PC-9 (cell line): ENCODE results near the gene ENTR1. TPM values are rescaled to one million over a fixed set of nuclear protein-coding genes. Genes with fewer than 3 reads are reported as not detected.

Source experiments
- BruUV-seq: library from RNA; stranded (reverse); fragments of 400-500 nt; replicated peaks from 2 replicates; lab custom pipeline; 2021; lab: Mats Ljungman, UMichigan
- CTCF ChIA-PET: fragments of 300-600 bp; sonication (Branson Sonifier 250); formaldehyde crosslinking; loops from one replicate; lab custom pipeline; 2022; ENCODE audit warnings: antibody characterized with exemption; lab: Charles Lee
- POLR2A ChIA-PET: fragments of 300-600 bp; sonication (Branson Sonifier 250); formaldehyde crosslinking; loops from one replicate; lab custom pipeline; 2022; ENCODE audit warnings: antibody characterized with exemption; ENCODE audit not compliant: unreplicated experiment; lab: Charles Lee
- DNase-seq, 2 experiments: peaks; one replicate each; pipeline versions ENCODE4 v3.0.0 to v3.0.0-alpha.2; 2015 to 2022; ENCODE audit warnings: mixed read lengths in 1 of 2
- H2AFZ ChIP-seq: fragments of 200-600 bp; sonication (generic); 2 replicates; pipeline ENCODE4 v1.8.1; 2017; ENCODE audit warnings: antibody characterized with exemption
- H3F3A ChIP-seq: fragments of 200-600 bp; sonication (generic); 2 replicates; pipeline ENCODE4 v1.8.1; 2017; ENCODE audit warnings: antibody characterized with exemption, mild to moderate bottlenecking, low read depth; ENCODE audit not compliant: insufficient read depth
- H3K27ac ChIP-seq: fragments of 200-600 bp; sonication (generic); 2 replicates; pipeline ENCODE4 v1.6.1; 2016; ENCODE audit warnings: mixed run types
- H3K27me3 ChIP-seq: fragments of 200-600 bp; sonication (generic); 2 replicates; pipeline ENCODE4 v1.6.1; 2016; ENCODE audit warnings: low read depth, mixed run types; ENCODE audit not compliant: insufficient read depth
- H3K36me3 ChIP-seq: fragments of 200-600 bp; sonication (generic); 2 replicates; pipeline ENCODE4 v1.6.1; 2016; ENCODE audit warnings: low read depth, mixed run types
- H3K4me1 ChIP-seq: fragments of 200-600 bp; sonication (generic); replicated peaks from 2 replicates; pipeline ENCODE4 v1.6.1; 2016; ENCODE audit warnings: mixed run types; ENCODE audit not compliant: insufficient read depth
- H3K4me2 ChIP-seq: fragments of 200-600 bp; sonication (generic); 2 replicates; pipeline ENCODE4 v1.6.1; 2017; ENCODE audit warnings: mixed run types
- H3K4me3 ChIP-seq: fragments of 200-600 bp; sonication (generic); 2 replicates; pipeline ENCODE4 v1.6.1; 2016; ENCODE audit warnings: mixed run types
- H3K79me2 ChIP-seq: fragments of 200-600 bp; sonication (generic); 2 replicates; pipeline ENCODE4 v1.6.1; 2017; ENCODE audit warnings: low read depth, mixed run types
- H3K9me2 ChIP-seq: fragments of 200-600 bp; sonication (generic); 2 replicates; pipeline ENCODE4 v1.8.1; 2017; ENCODE audit warnings: mild to moderate bottlenecking; ENCODE audit not compliant: insufficient read depth
- H3K9me3 ChIP-seq: fragments of 200-600 bp; sonication (generic); 2 replicates; pipeline ENCODE4 v1.8.1; 2016; ENCODE audit warnings: low read depth; ENCODE audit not compliant: insufficient read depth
- H4K20me1 ChIP-seq: fragments of 200-600 bp; sonication (generic); 2 replicates; pipeline ENCODE4 v1.8.1; 2017; ENCODE audit not compliant: insufficient read depth
- CTCF ChIP-seq: fragments of 200-600 bp; sonication (generic); conservative IDR thresholded peaks from 2 replicates; pipeline ENCODE4 v1.6.1; 2017; ENCODE audit warnings: mixed run types, antibody characterized with exemption, mild to moderate bottlenecking, moderate library complexity
- EZH2 ChIP-seq: fragments of 200-600 bp; sonication (generic); IDR thresholded peaks from 2 replicates; pipeline ENCODE4 v1.8.0; 2017; ENCODE audit warnings: antibody characterized with exemption, low read depth
- intact Hi-C: fragments of 100-400 bp; cut with micrococcal nuclease; formaldehyde crosslinking; loops from one replicate; pipeline ENCODE4 v1.10.0; 2022; ENCODE audit not compliant: unreplicated experiment
- total RNA-seq: library from RNA; stranded (reverse); gene quantifications from 2 replicates; pipeline ENCODE4 v1.2.3, GENCODE V29; 2021

The ENTR1 gene
- total RNA-seq, 1 experiment from 2014 or later = 67.9 TPM

GRCh38 chr9:136438548-136439480, 28.4 kb upstream of the ENTR1 start:
- Histone ChIP-seq H3K27me3 (no peaks in the 10 kb centered on the region), H3K4me3 (peak overlapping the region; percentile 80), H3K9me3 (no peaks in the 10 kb centered on the region), H3K36me3 (no peaks in the 10 kb centered on the region), H3F3A (peaks cover 31% of the 10 kb centered on the region), H3K79me2 (peaks cover 20% of the 10 kb centered on the region; the same call in 1 of the 2 replicates), H4K20me1 (peaks cover 35% of the 10 kb centered on the region), H3K4me2 (peak overlapping the region; percentile 95), H2AFZ (peak overlapping the region; percentile 82), H3K9me2 (no peaks in the 10 kb centered on the region), H3K27ac (no peak overlapping the region), H3K4me1 (peaks cover 10% of the 10 kb centered on the region)
- DNase-seq = peak in 1 of 2 experiments; percentile 46
- intact Hi-C loops = no loop called here
- ChIA-PET CTCF (interaction anchor here (0.5 kb wide), 1 partner anchor 28 kb away, joined by 3 read pairs; no protein-coding TSS in a partner anchor), POLR2A (no interaction called here)
- no peak for TF ChIP-seq CTCF
- no peak for TF ChIP-seq EZH2
- BruUV-seq = no TSS peak

- ChIA-PET POLR2A (interaction anchor here (0.7 kb wide), 1 partner anchor 64 kb away, joined by 4 read pairs; no protein-coding TSS in a partner anchor), CTCF (interaction anchor here (0.5 kb wide), 1 partner anchor 27 kb away, joined by 3 read pairs; no protein-coding TSS in a partner anchor)
- H3K79me2 ChIP-seq = peaks cover 20% of the 10 kb centered on the region; the same call in 1 of the 2 replicates
- H3K4me2 ChIP-seq = peak overlapping the region; percentile 95
- H3K9me2 ChIP-seq = no peaks in the 10 kb centered on the region
- no peaks in the 10 kb centered on the region for H3K36me3 ChIP-seq
- H2AFZ ChIP-seq = no peak overlapping the region
- no peaks in the 10 kb centered on the region for H3K9me3 ChIP-seq
- intact Hi-C loops = no loop called here
- TSS peak; percentile 20 for BruUV-seq
- H3K27ac ChIP-seq = no peak overlapping the region
- no peaks in the 10 kb centered on the region for H3K27me3 ChIP-seq
- DNase-seq = no peak
- H4K20me1 ChIP-seq = peaks cover 35% of the 10 kb centered on the region
- H3K4me3 ChIP-seq = peak overlapping the region; percentile 80; the same call in 1 of the 2 replicates
- H3K4me1 ChIP-seq = peaks cover 10% of the 10 kb centered on the region
- TF ChIP-seq EZH2 (no peak), CTCF (no peak)
- peaks cover 30% of the 10 kb centered on the region for H3F3A ChIP-seq
Measured at GRCh38 chr9:136437839-136438547, 27.6 kb upstream of the ENTR1 start.

GRCh38 chr9:136437430-136437829, 27.0 kb upstream of the ENTR1 start:
- Histone ChIP-seq H3K27me3 (no peaks in the 10 kb centered on the region), H3K27ac (no peak overlapping the region), H2AFZ (no peak overlapping the region), H3K9me3 (no peaks in the 10 kb centered on the region), H3F3A (peaks cover 25% of the 10 kb centered on the region), H3K36me3 (no peaks in the 10 kb centered on the region), H3K79me2 (peaks cover 20% of the 10 kb centered on the region; the same call in 1 of the 2 replicates), H3K4me1 (peaks cover 10% of the 10 kb centered on the region), H3K4me2 (peak overlapping the region; percentile 95), H3K4me3 (peak overlapping the region; percentile 14; the same call in 1 of the 2 replicates), H4K20me1 (peaks cover 35% of the 10 kb centered on the region), H3K9me2 (no peaks in the 10 kb centered on the region)
- BruUV-seq = no TSS peak
- TF ChIP-seq EZH2 (no peak), CTCF (no peak)
- peak in 1 of 2 experiments; percentile 20 for DNase-seq
- ChIA-PET POLR2A (interaction anchor here (0.7 kb wide), 1 partner anchor 63 kb away, joined by 4 read pairs; no protein-coding TSS in a partner anchor), CTCF (interaction anchor here (0.9 kb wide), 1 partner anchor 91 kb away, joined by 3 read pairs; no protein-coding TSS in a partner anchor)
- intact Hi-C loops = no loop called here
